PC-3 (cell line): ENCODE results near the gene CHD5. TPM values are rescaled to one million over a fixed set of nuclear protein-coding genes. Genes with fewer than 3 reads are reported as not detected.

Source experiments
- ATAC-seq: fragments of 200-7000 bp; cut with Tn5 transposase; 2 replicates; pipeline ENCODE4 v1.9.1; 2020; ENCODE audit warnings: mild to moderate bottlenecking, moderate library complexity
- BruUV-seq: library from RNA; stranded (reverse); fragments of 400-500 nt; replicated peaks from 2 replicates; lab custom pipeline; 2021; lab: Mats Ljungman, UMichigan
- CTCF ChIA-PET: fragments of 300-600 bp; sonication (Branson Sonifier 250); formaldehyde crosslinking; loops from one replicate; lab custom pipeline; 2022; ENCODE audit warnings: antibody characterized with exemption; lab: Charles Lee
- POLR2A ChIA-PET: fragments of 300-600 bp; sonication (Branson Sonifier 250); formaldehyde crosslinking; loops from one replicate; lab custom pipeline; 2022; ENCODE audit warnings: antibody characterized with exemption; ENCODE audit not compliant: unreplicated experiment; lab: Charles Lee
- DNase-seq: peaks from one replicate; pipeline ENCODE4 v3.0.0-alpha.2; 2015
- H2AFZ ChIP-seq: fragments of 300-600 bp; sonication (generic); 2 replicates; pipeline ENCODE4 v1.6.0; 2016; ENCODE audit warnings: antibody characterized with exemption, low read length
- H3F3A ChIP-seq: fragments of 300-600 bp; sonication (generic); one replicate; pipeline ENCODE4 v1.6.0; 2017; ENCODE audit warnings: antibody characterized with exemption, low read length, control low read depth, mild to moderate bottlenecking; ENCODE audit not compliant: unreplicated experiment
- H3K27ac ChIP-seq: fragments of 300-600 bp; sonication (generic); 2 replicates; pipeline ENCODE4 v1.5.1; 2016; ENCODE audit warnings: mild to moderate bottlenecking, low read length
- H3K27me3 ChIP-seq: fragments of 300-600 bp; sonication (generic); 2 replicates; pipeline ENCODE4 v1.6.1; 2016; ENCODE audit warnings: low read length, mixed read lengths
- H3K36me3 ChIP-seq: fragments of 300-600 bp; sonication (generic); 2 replicates; pipeline ENCODE4 v1.6.1; 2016; ENCODE audit warnings: low read depth, mixed run types, low read length, mixed read lengths
- H3K4me1 ChIP-seq: fragments of 300-600 bp; sonication (generic); 2 replicates; pipeline ENCODE4 v1.5.1; 2016; ENCODE audit warnings: low read length; ENCODE audit not compliant: insufficient read depth
- H3K4me2 ChIP-seq: fragments of 300-600 bp; sonication (generic); 2 replicates; pipeline ENCODE4 v1.6.0; 2016; ENCODE audit warnings: low read length
- H3K4me3 ChIP-seq: fragments of 300-600 bp; sonication (generic); 2 replicates; pipeline ENCODE4 v1.5.1; 2016; ENCODE audit warnings: mild to moderate bottlenecking, low read length, mixed read lengths
- H3K79me2 ChIP-seq: fragments of 300-600 bp; sonication (generic); 2 replicates; pipeline ENCODE4 v1.6.1; 2017; ENCODE audit warnings: low read length, mixed read lengths
- H3K9ac ChIP-seq: fragments of 300-600 bp; sonication (generic); 2 replicates; pipeline ENCODE4 v1.6.0; 2016; ENCODE audit warnings: mild to moderate bottlenecking, low read length
- H3K9me2 ChIP-seq: fragments of 300-600 bp; sonication (generic); replicated peaks from 2 replicates; pipeline ENCODE4 v1.6.1; 2016; ENCODE audit warnings: mixed run types, low read length, mixed read lengths
- H3K9me3 ChIP-seq: fragments of 300-600 bp; sonication (generic); 2 replicates; pipeline ENCODE4 v1.6.1; 2016; ENCODE audit warnings: low read length, mixed read lengths
- H4K20me1 ChIP-seq: fragments of 300-600 bp; sonication (generic); 2 replicates; pipeline ENCODE4 v1.6.1; 2016; ENCODE audit warnings: low read length, mixed read lengths
- EZH2 ChIP-seq: fragments of 300-600 bp; sonication (generic); IDR thresholded peaks from one replicate; pipeline ENCODE4 v1.6.1; 2017; ENCODE audit warnings: antibody characterized with exemption, mild to moderate bottlenecking, low read length; ENCODE audit not compliant: unreplicated experiment
- EZH2phosphoT487 ChIP-seq: fragments of 300-600 bp; sonication (generic); IDR thresholded peaks from 2 replicates; pipeline ENCODE4 v1.6.1; 2018; ENCODE audit warnings: mild to moderate bottlenecking, antibody characterized with exemption, low read length, borderline replicate concordance
- intact Hi-C: fragments of 100-400 bp; cut with micrococcal nuclease; formaldehyde crosslinking; loops from 2 replicates; pipeline ENCODE4 v1.9.0; 2023
- total RNA-seq: library from RNA; depleted of rRNA; stranded (reverse); fragments of >200 nt; gene quantifications from 2 replicates; pipeline ENCODE4 v1.2.3, GENCODE V29; 2014
- TF ChIP-seq, protein P1 (sequence below): fragments of 300-600 bp; sonication (generic); conservative IDR thresholded peaks from 2 replicates; pipeline ENCODE4 v1.5.1; 2017; ENCODE audit warnings: antibody characterized with exemption, low read depth, mild to moderate bottlenecking, low read length

The CHD5 gene
- total RNA-seq, 1 experiment from 2014 or later: 0.55 TPM

DNA sequence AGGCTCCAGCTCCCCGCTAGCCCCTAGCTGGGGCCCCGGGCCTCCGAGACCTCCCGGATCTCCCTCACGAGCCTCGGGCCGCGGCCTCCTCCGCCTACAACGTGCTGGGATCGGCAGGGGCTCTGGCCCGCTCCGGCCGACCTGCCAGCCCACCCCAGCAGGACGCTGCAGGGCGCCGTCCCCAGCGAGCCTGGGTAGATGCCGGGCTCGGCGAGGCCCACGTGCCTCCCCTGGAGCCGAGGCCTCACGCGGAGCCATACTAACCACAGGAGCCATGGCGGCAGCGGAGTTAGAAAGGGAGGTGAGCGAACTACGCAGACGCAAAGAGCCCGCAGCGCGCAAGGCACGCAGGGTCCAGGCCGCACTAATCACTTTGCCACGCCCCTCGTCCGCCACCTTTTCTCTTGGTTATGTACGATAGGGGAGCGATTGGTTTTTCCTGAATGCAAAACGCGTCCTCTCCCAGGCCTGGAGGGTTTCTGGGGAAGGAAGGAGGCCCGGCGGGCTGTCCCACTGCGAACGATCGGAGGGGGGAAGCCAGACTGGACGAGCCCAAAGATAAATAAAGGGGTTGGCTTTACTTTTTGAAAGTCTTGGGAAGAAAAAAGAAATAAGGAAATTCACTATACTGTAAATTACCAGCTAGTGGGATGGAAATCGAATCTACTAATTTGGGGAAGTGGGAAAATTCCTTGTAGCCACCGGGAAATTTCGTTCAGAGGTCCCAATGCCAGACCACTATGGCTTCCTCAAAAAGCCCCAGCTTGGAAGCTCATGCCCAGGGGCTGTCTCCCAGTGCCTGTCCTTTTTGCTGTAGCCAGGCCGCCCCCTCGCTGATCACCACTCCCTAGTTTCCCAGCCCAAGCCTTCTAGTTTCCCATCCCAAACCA lies 19.4 kb upstream of the CHD5 start, which contains the start of gene RPL22:
TSS of gene RPL22 (minus strand) at position 298 of the 890 bp plus-strand sequence. CDS start at position 276, 22 bp downstream.
- Histone ChIP-seq H3K4me2 (peak within 1 kb of the TSS; percentile 84), H3K9me3 (no peaks in the 10 kb centered on the region), H3K27ac (peak within 1 kb of the TSS; percentile 66), H3F3A (no peaks in the 10 kb centered on the region), H3K9ac (peak within 1 kb of the TSS; percentile 98), H3K27me3 (no peaks in the 10 kb centered on the region), H3K36me3 (peaks cover 25% of the 10 kb centered on the region), H3K9me2 (no peaks in the 10 kb centered on the region), H3K79me2 (peaks cover 57% of the 10 kb centered on the region), H3K4me1 (peaks cover 21% of the 10 kb centered on the region), H4K20me1 (peaks cover 32% of the 10 kb centered on the region), H3K4me3 (peak within 1 kb of the TSS; percentile 74), H2AFZ (peak within 1 kb of the TSS; percentile 89)
- TSS peak; percentile 91 for BruUV-seq
- intact Hi-C loops: loop anchor here (1.0 kb wide), 1 partner anchor 42 kb away; no protein-coding TSS in a partner anchor
- no peak for TF ChIP-seq EZH2phosphoT487
- TF ChIP-seq EZH2: no peak
- ATAC-seq (peak; percentile 99), DNase-seq (peak; percentile 100)
- ChIA-PET CTCF (interaction anchor here (0.5 kb wide), 1 partner anchor 43 kb away, joined by 7 read pairs; no protein-coding TSS in a partner anchor), POLR2A (no interaction called here)

DNA sequence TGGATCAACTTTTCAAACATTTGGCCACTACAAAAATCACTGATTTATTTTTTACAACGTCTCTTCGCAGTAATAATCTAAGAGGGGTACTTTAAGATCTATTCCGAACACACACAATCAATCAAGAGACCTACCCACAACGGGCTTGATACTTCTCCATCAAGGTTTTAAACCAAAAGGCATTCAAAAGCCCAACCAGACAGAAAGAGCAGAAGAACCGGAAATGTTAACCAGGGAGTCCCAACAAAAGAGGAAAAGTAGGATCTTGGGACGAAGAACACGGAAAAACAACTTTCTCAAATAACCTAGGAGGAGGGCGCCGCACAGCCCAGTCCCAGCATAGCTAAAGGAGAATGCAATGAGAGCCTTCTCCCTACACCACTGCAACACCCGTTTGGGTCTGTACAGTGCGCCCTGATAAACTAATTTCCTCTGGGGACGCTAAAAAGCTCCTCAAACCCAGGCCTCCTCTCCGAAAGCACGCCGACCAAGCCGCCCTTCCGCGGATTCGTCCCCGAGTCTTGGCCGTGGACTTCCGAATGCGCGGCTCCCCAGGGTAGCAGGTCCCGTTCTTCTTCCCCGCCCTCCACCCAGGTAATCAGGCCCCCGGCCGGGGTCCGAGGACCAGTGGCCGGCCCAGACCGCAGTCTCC lies 18.7 kb upstream of the CHD5 start:
- no peaks in the 10 kb centered on the region for H3K9me3 ChIP-seq
- ATAC-seq: peak; percentile 15
- ChIA-PET CTCF (no interaction called here), POLR2A (interaction anchor here (1.0 kb wide), 1 partner anchor 37 kb away, joined by 3 read pairs; no protein-coding TSS in a partner anchor)
- H3K27me3 ChIP-seq: no peaks in the 10 kb centered on the region
- no peaks in the 10 kb centered on the region for H3F3A ChIP-seq
- peak overlapping the region; percentile 98 for H3K9ac ChIP-seq
- TF ChIP-seq, protein P1, sequence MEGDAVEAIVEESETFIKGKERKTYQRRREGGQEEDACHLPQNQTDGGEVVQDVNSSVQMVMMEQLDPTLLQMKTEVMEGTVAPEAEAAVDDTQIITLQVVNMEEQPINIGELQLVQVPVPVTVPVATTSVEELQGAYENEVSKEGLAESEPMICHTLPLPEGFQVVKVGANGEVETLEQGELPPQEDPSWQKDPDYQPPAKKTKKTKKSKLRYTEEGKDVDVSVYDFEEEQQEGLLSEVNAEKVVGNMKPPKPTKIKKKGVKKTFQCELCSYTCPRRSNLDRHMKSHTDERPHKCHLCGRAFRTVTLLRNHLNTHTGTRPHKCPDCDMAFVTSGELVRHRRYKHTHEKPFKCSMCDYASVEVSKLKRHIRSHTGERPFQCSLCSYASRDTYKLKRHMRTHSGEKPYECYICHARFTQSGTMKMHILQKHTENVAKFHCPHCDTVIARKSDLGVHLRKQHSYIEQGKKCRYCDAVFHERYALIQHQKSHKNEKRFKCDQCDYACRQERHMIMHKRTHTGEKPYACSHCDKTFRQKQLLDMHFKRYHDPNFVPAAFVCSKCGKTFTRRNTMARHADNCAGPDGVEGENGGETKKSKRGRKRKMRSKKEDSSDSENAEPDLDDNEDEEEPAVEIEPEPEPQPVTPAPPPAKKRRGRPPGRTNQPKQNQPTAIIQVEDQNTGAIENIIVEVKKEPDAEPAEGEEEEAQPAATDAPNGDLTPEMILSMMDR: no peak
- no peak for TF ChIP-seq EZH2phosphoT487
- TF ChIP-seq EZH2: no peak
- H3K9me2 ChIP-seq: no peaks in the 10 kb centered on the region
- intact Hi-C loops: loop anchor here (1.0 kb wide), 1 partner anchor 41 kb away; no protein-coding TSS in a partner anchor
- no peak for DNase-seq
- BruUV-seq: TSS peak; percentile 52
- H3K79me2 ChIP-seq: peaks cover 65% of the 10 kb centered on the region
- H3K4me3 ChIP-seq: peak overlapping the region; percentile 74
- H3K27ac ChIP-seq: peak overlapping the region; percentile 66
- H3K4me2 ChIP-seq: peak overlapping the region; percentile 84
- peaks cover 40% of the 10 kb centered on the region for H4K20me1 ChIP-seq
- peaks cover 33% of the 10 kb centered on the region for H3K36me3 ChIP-seq
- H2AFZ ChIP-seq: 0 out of 2 replicates have a peak overlapping the region, but pooled peaks have one; percentile 32
- peaks cover 21% of the 10 kb centered on the region for H3K4me1 ChIP-seq

DNA sequence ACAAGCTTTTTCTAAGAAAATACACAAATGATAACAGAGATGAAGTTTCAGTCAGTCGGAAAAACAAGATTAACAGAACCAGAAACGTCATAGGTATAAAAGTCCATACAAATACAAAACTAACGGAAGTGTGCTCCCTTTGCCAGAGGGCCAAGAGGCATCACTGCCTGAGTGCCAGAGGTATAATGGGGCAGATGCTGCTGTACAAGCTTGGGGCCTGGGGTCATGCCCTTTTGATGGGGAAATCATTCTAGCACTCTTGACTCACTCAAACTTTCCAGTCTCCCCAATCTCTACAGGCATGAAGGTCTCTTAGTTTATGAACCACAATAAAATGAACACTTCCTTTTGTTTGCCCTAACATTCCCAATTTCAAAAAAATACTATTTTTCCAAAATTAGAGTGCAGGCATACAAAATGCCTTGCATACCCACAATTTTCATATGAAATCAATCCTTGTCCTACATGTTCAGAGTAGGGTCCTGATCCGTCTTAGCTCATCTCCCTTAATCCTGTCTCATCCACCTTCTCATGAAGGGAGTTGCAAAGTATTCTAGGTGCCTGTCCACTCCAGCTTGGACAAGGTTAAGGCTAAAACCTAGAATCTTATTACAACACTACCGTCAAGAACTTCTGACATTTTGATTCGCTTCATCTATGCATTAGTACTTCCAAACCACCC lies 17.8 kb upstream of the CHD5 start:
- Histone ChIP-seq H3K4me2 (peak overlapping the region; percentile 84), H3K9ac (peak overlapping the region; percentile 98), H3K4me3 (peak overlapping the region; percentile 74), H3K27ac (no peak overlapping the region), H3K4me1 (peaks cover 21% of the 10 kb centered on the region), H3K36me3 (peaks cover 40% of the 10 kb centered on the region), H3K9me2 (no peaks in the 10 kb centered on the region), H3F3A (no peaks in the 10 kb centered on the region), H3K79me2 (peaks cover 74% of the 10 kb centered on the region), H3K9me3 (no peaks in the 10 kb centered on the region), H4K20me1 (peaks cover 41% of the 10 kb centered on the region), H3K27me3 (no peaks in the 10 kb centered on the region), H2AFZ (no peak overlapping the region)
- TF ChIP-seq EZH2phosphoT487 (no peak), EZH2 (no peak)
- TF ChIP-seq, protein P1: no peak
- ChIA-PET POLR2A (interaction anchor here (1.0 kb wide), 1 partner anchor 38 kb away, joined by 3 read pairs; no protein-coding TSS in a partner anchor), CTCF (no interaction called here)
- BruUV-seq: no TSS peak
- intact Hi-C loops: no loop called here
- no peak for ATAC-seq
- no peak for DNase-seq
